Mesenchymal stem cell (in vitro differentiated cells and primary cell): ENCODE measurements around the gene RTP4.

Experiments
- DNase-seq: peaks from one replicate; pipeline ENCODE4 v3.0.0-alpha.2; 2013
- H2AFZ ChIP-seq: one replicate; pipeline ENCODE4 v1.6.1; 2013; ENCODE audit warnings: low read depth, mild to moderate bottlenecking, control low read depth, inconsistent platforms, low read length, moderate library complexity
- H2AK5ac ChIP-seq: 2 replicates; pipeline ENCODE4 v1.6.1; 2013; ENCODE audit warnings: low read length, moderate library complexity, mild to moderate bottlenecking, inconsistent platforms; ENCODE audit not compliant: severe bottlenecking
- H2BK120ac ChIP-seq: one replicate; pipeline ENCODE4 v1.6.1; 2013; ENCODE audit warnings: low read depth, mild to moderate bottlenecking, inconsistent platforms, low read length, moderate library complexity
- H2BK12ac ChIP-seq, 2 experiments: one replicate each; pipeline ENCODE4 v1.6.1; 2013; ENCODE audit warnings: inconsistent platforms in 2 of 2, low read length in 2 of 2, mild to moderate bottlenecking in 2 of 2, moderate library complexity in 2 of 2, control low read depth in 1 of 2
- H2BK15ac ChIP-seq: one replicate; pipeline ENCODE4 v1.6.1; 2013; ENCODE audit warnings: mild to moderate bottlenecking, low read depth, inconsistent platforms; ENCODE audit not compliant: poor library complexity, severe bottlenecking
- H2BK5ac ChIP-seq: 2 replicates; pipeline ENCODE4 v1.6.1; 2013; ENCODE audit warnings: low read depth, mild to moderate bottlenecking, low read length, control low read depth, inconsistent platforms; ENCODE audit not compliant: poor library complexity, severe bottlenecking
- H3K14ac ChIP-seq, 2 experiments: one replicate each; pipeline ENCODE4 v1.6.1; 2013; ENCODE audit warnings: inconsistent platforms in 2 of 2, low read length in 2 of 2, control low read depth in 1 of 2, mild to moderate bottlenecking in 1 of 2, moderate library complexity in 1 of 2
- H3K18ac ChIP-seq, 2 experiments: one replicate each; pipeline ENCODE4 v1.6.1; 2013; ENCODE audit warnings: inconsistent platforms in 2 of 2, low read length in 2 of 2, control low read depth in 1 of 2, low read depth in 1 of 2, mild to moderate bottlenecking in 1 of 2
- H3K23ac ChIP-seq, 2 experiments: one replicate each; pipeline ENCODE4 v1.6.1; 2013; ENCODE audit warnings: inconsistent platforms in 2 of 2, low read length in 2 of 2, mild to moderate bottlenecking in 2 of 2, moderate library complexity in 2 of 2, control low read depth in 1 of 2
- H3K27ac ChIP-seq: 2 replicates; pipeline ENCODE4 v1.5.1; 2013; ENCODE audit warnings: mild to moderate bottlenecking, moderate library complexity, low read length, control low read depth, inconsistent platforms; ENCODE audit not compliant: poor library complexity, severe bottlenecking
- H3K27me3 ChIP-seq, 2 experiments: 2 replicates each; pipeline versions ENCODE4 v1.6.1 to v1.7.0; 2013; ENCODE audit warnings: low read length in 2 of 2, mild to moderate bottlenecking in 2 of 2, moderate library complexity in 2 of 2, control low read depth in 1 of 2, inconsistent platforms in 1 of 2; ENCODE audit not compliant: control insufficient read depth in 1 of 2, insufficient read depth in 1 of 2
- H3K36me3 ChIP-seq, 2 experiments: 2 replicates each; pipeline versions ENCODE4 v1.6.1 to v1.7.0; 2013; ENCODE audit warnings: low read length in 2 of 2, control low read depth in 1 of 2, inconsistent platforms in 1 of 2, low read depth in 1 of 2, mild to moderate bottlenecking in 1 of 2; ENCODE audit not compliant: insufficient read depth in 2 of 2, control insufficient read depth in 1 of 2
- H3K4ac ChIP-seq, 2 experiments: one replicate each; pipeline ENCODE4 v1.6.1; 2013; ENCODE audit warnings: inconsistent platforms in 2 of 2, low read length in 2 of 2, mild to moderate bottlenecking in 2 of 2, moderate library complexity in 2 of 2, control low read depth in 1 of 2, low read depth in 1 of 2
- H3K4me1 ChIP-seq: 2 replicates; pipeline ENCODE4 v1.6.1; 2013; ENCODE audit warnings: low read depth, low read length, control low read depth; ENCODE audit not compliant: control insufficient read depth, insufficient read depth
- H3K4me2 ChIP-seq: 2 replicates; pipeline ENCODE4 v1.6.1; 2013; ENCODE audit warnings: low read length, mild to moderate bottlenecking, inconsistent platforms; ENCODE audit not compliant: poor library complexity, severe bottlenecking
- H3K4me3 ChIP-seq, 2 experiments: 2 replicates each; pipeline versions ENCODE4 v1.5.1 to v1.7.0; 2013; ENCODE audit warnings: low read length in 2 of 2, mild to moderate bottlenecking in 2 of 2, control low read depth in 1 of 2, low read depth in 1 of 2; ENCODE audit not compliant: insufficient read depth in 1 of 2
- H3K79me1 ChIP-seq: replicated peaks from 2 replicates; pipeline ENCODE4 v1.6.1; 2013; ENCODE audit warnings: mild to moderate bottlenecking, control low read depth, low read length, inconsistent platforms; ENCODE audit not compliant: poor library complexity, severe bottlenecking
- H3K9ac ChIP-seq: 2 replicates; pipeline ENCODE4 v1.7.0; 2013; ENCODE audit warnings: mild to moderate bottlenecking, low read length, moderate library complexity
- H3K9me3 ChIP-seq: 2 replicates; pipeline ENCODE4 v1.7.0; 2013; ENCODE audit warnings: mild to moderate bottlenecking, low read length; ENCODE audit not compliant: control insufficient read depth
- H4K8ac ChIP-seq: one replicate; pipeline ENCODE4 v1.6.1; 2013; ENCODE audit warnings: inconsistent platforms, mild to moderate bottlenecking, low read length, moderate library complexity
- H4K91ac ChIP-seq: one replicate; pipeline ENCODE4 v1.6.1; 2013; ENCODE audit warnings: mild to moderate bottlenecking, low read length, inconsistent platforms
- WGBS: methylation state at CpG from one replicate; pipeline ENCODE4 v1.1.7; 2013; ENCODE audit warnings: mixed read lengths; 5-methylcytosine and 5-hydroxymethylcytosine counted together

The RTP4 gene

DNA sequence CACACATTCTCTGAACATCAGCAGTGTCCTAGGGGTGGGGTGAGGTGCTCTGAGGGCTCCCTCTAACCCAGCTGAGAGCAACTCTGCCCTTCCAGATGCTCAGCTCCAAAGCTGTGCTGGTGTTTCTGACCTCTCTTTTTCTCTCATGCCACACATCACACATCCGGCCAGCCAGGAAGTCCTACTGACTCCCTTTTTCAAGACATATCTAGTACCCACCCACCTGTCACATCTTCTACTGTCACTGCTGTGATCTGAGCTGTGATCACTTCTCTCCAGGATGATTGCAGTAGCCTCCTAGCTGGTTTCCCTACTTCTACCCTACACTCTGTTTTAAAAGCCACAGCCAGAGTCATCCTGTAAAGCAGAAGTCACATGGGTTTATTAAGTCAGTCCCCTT, 46.4 kb upstream of the RTP4 start:
- no peak overlapping the region for H3K18ac ChIP-seq
- no peak overlapping the region for H3K4me2 ChIP-seq
- WGBS, result 94% methylated on average over 1 of the region's 1 CpG
- no peak for DNase-seq
- peaks cover 0 to 8% of the 10 kb centered on the region in 2 experiments for H3K27me3 ChIP-seq
- no peaks in the 10 kb centered on the region for H3K79me1 ChIP-seq
- H2BK12ac ChIP-seq, result no peak overlapping the region
- H3K14ac ChIP-seq, result no peak overlapping the region
- no peak overlapping the region for H4K8ac ChIP-seq
- H3K4me1 ChIP-seq, result no peaks in the 10 kb centered on the region
- H3K4me3 ChIP-seq, result no peak overlapping the region
- H2AK5ac ChIP-seq, result no peak overlapping the region
- H3K36me3 ChIP-seq, result no peaks in the 10 kb centered on the region
- H2BK120ac ChIP-seq, result no peak overlapping the region
- no peak overlapping the region for H3K27ac ChIP-seq
- no peak overlapping the region for H2BK15ac ChIP-seq
- H3K23ac ChIP-seq, result no peak overlapping the region
- H2AFZ ChIP-seq, result no peak overlapping the region
- H3K4ac ChIP-seq, result no peak overlapping the region
- H3K9ac ChIP-seq, result no peak overlapping the region
- H4K91ac ChIP-seq, result no peak overlapping the region
- no peaks in the 10 kb centered on the region for H3K9me3 ChIP-seq
- H2BK5ac ChIP-seq, result no peak overlapping the region

DNA sequence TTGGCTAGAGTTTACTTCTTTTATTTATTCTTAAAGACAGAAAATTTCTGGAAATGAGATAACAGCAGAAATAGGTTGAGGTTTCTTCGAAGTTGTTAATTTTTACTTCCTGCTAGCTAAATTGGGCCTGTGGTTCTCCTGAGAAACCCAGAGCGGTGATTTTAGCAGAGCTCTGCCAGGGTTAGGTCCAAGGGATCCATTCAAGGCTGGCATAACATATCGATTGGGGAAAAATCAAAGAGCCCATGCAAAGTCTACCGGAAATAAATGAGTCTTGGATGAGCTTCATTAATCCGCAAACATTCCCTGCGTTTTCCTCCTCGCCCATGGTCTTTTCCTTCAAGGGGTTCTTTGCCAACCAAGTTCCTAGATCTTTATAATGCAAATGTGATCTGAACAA, 45.9 kb upstream of the RTP4 start:
- Histone ChIP-seq H3K4me2 (no peak overlapping the region), H3K18ac (no peak overlapping the region), H2BK5ac (no peak overlapping the region), H3K9me3 (no peaks in the 10 kb centered on the region), H2BK15ac (no peak overlapping the region), H3K36me3 (no peaks in the 10 kb centered on the region), H3K23ac (no peak overlapping the region), H4K91ac (no peak overlapping the region), H3K9ac (no peak overlapping the region), H3K79me1 (no peaks in the 10 kb centered on the region), H3K14ac (no peak overlapping the region), H4K8ac (no peak overlapping the region), H3K27me3 (peaks cover 0 to 8% of the 10 kb centered on the region in 2 experiments), H3K4me3 (no peak overlapping the region), H2AFZ (no peak overlapping the region), H2AK5ac (no peak overlapping the region), H2BK120ac (no peak overlapping the region), H3K4ac (no peak overlapping the region), H3K4me1 (no peaks in the 10 kb centered on the region), H2BK12ac (no peak overlapping the region), H3K27ac (no peak overlapping the region)
- 97% methylated on average over 7 of the region's 7 CpGs for WGBS
- no peak for DNase-seq

DNA sequence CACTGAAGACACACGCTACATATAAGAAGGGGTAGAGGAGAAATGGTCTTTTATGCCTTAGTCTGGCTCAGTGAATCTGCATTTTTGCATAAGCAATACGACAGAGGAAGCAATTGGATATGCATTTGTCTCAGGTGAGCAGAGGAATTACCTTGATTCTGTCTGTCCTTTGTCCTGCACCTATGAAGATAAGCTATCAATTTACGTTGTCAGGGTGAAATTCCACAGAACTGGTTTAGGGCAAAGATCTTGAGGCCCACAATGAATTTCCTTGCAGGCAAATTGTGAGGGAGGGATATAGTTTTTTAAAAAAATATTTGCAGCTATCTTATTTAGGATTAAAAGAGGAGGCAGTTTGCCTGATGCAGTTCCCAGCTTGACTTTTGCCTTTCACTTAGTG, 45.1 kb upstream of the RTP4 start:
- Histone ChIP-seq H3K36me3 (no peaks in the 10 kb centered on the region), H2BK12ac (no peak overlapping the region), H3K79me1 (no peaks in the 10 kb centered on the region), H2BK120ac (no peak overlapping the region), H3K4ac (no peak overlapping the region), H2AFZ (no peak overlapping the region), H4K91ac (no peak overlapping the region), H3K4me1 (no peaks in the 10 kb centered on the region), H2BK5ac (no peak overlapping the region), H3K27ac (no peak overlapping the region), H3K9me3 (no peaks in the 10 kb centered on the region), H3K27me3 (peaks cover 0 to 13% of the 10 kb centered on the region in 2 experiments), H3K9ac (no peak overlapping the region), H3K4me3 (no peak overlapping the region), H3K14ac (no peak overlapping the region), H3K4me2 (no peak overlapping the region), H2BK15ac (no peak overlapping the region), H4K8ac (no peak overlapping the region), H2AK5ac (no peak overlapping the region), H3K23ac (no peak overlapping the region), H3K18ac (no peak overlapping the region)
- WGBS, result 71% methylated on average over 3 of the region's 3 CpGs
- no peak for DNase-seq

DNA sequence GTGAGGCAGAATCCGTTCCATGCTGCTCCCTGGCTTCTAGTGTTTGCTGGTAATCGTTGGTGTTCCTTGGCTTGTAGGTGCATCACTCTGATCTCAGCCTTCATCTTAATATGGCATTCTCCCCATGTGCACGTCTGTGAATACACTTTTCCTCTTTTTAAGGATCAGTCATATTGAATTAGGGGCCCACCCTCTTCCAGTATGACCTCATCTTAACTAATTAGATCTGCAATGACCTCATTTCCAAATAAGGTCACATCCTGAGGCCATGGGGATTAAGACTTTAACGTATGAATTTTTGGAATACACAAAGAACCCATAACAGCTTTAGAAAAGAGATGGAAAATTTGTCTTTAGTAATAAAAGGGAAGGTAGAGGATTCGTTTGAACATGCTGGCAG, 42.6 kb upstream of the RTP4 start:
- peaks cover 0 to 13% of the 10 kb centered on the region in 2 experiments for H3K27me3 ChIP-seq
- 80% methylated on average over 5 of the region's 5 CpGs for WGBS

More for the DNA sequence above, 42.6 kb upstream of the RTP4 start:
- no peaks in the 10 kb centered on the region for H3K4me1 ChIP-seq
- H2AFZ ChIP-seq, result no peak overlapping the region
- H3K9me3 ChIP-seq, result no peaks in the 10 kb centered on the region
- H4K91ac ChIP-seq, result no peak overlapping the region
- no peak overlapping the region for H3K4me2 ChIP-seq
- H3K9ac ChIP-seq, result no peak overlapping the region
- H3K18ac ChIP-seq, result no peak overlapping the region
- no peak overlapping the region for H4K8ac ChIP-seq
- no peak overlapping the region for H3K14ac ChIP-seq
- no peak overlapping the region for H2AK5ac ChIP-seq
- H3K4me3 ChIP-seq, result no peak overlapping the region
- H3K79me1 ChIP-seq, result no peaks in the 10 kb centered on the region
- H3K4ac ChIP-seq, result no peak overlapping the region
- no peak overlapping the region for H2BK12ac ChIP-seq
- no peak overlapping the region for H3K23ac ChIP-seq
- H2BK120ac ChIP-seq, result no peak overlapping the region
- H2BK15ac ChIP-seq, result no peak overlapping the region
- no peaks in the 10 kb centered on the region for H3K36me3 ChIP-seq
- H3K27ac ChIP-seq, result no peak overlapping the region
- no peak for DNase-seq
- H2BK5ac ChIP-seq, result no peak overlapping the region
